ENCODE measurements around the gene DDC.
"Not testable (repeated sequence)": the region's sequence is repeated elsewhere in the genome, so short reads cannot be mapped to it uniquely, and the experiment has no call there.

DDC gene

GRCh38 chr7:50555594-50556140 is 9.5 kb downstream of the DDC start:
- no peak overlapping the region for H3K27ac ChIP-seq (ENCODE audit: low read depth, low read length, severe bottlenecking)
- H3K36me3 ChIP-seq (ENCODE audit: control insufficient read depth, insufficient read depth, low read length), result no peaks in the 10 kb centered on the region
- no peaks in the 10 kb centered on the region for H3K4me1 ChIP-seq (ENCODE audit: control insufficient read depth, insufficient read depth, low read length, poor library complexity, severe bottlenecking)
- 94 to 95% methylated on average over 8 to 9 of the region's 9 CpGs for WGBS, 2 experiments (ENCODE audit: insufficient coverage in 2 of 2)
- H3K4me3 ChIP-seq (ENCODE audit: extremely low read depth, insufficient read depth, low read length, poor library complexity, severe bottlenecking), result no peak overlapping the region
- H3K9me3 ChIP-seq (ENCODE audit: control insufficient read depth, low read length), result no peaks in the 10 kb centered on the region

GRCh38 chr7:50554431-50555322 is 10.5 kb downstream of the DDC start:
- 83 to 92% methylated on average over 7 to 11 of the region's 14 CpGs for WGBS, 2 experiments (ENCODE audit: insufficient coverage in 2 of 2)
- Histone ChIP-seq H3K36me3 (ENCODE audit: control insufficient read depth, insufficient read depth, low read length) (no peaks in the 10 kb centered on the region), H3K4me1 (ENCODE audit: control insufficient read depth, insufficient read depth, low read length, poor library complexity, severe bottlenecking) (no peaks in the 10 kb centered on the region), H3K9me3 (ENCODE audit: control insufficient read depth, low read length) (no peaks in the 10 kb centered on the region), H3K27ac (ENCODE audit: low read depth, low read length, severe bottlenecking) (no peak overlapping the region), H3K4me3 (ENCODE audit: extremely low read depth, insufficient read depth, low read length, poor library complexity, severe bottlenecking) (no peak overlapping the region)

DNA sequence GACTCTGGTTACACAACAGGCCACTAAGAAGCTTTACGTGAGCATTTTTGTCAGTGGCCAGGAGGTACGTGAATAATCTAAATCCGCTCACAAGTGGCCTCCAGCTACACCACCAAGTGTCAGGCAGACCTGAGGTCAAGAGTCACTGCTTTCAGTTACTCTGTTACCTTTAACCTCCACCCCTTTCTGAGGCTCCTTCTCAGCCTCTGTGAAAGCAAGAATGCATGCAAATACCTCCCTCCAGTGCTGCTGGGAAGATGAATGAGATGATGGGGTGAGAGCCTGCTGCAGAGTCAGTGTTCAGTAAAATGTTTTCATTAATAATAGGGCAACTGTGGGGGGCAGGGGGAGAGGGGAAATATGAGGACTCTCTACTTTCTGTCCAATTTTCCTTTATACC is 11.2 kb downstream of the DDC start:
- 40 to 56% methylated on average over 2 to 3 of the region's 3 CpGs for WGBS, 2 experiments (ENCODE audit: insufficient coverage in 2 of 2)
- Histone ChIP-seq H3K4me3 (ENCODE audit: extremely low read depth, insufficient read depth, low read length, poor library complexity, severe bottlenecking) (no peak overlapping the region), H3K36me3 (ENCODE audit: control insufficient read depth, insufficient read depth, low read length) (no peaks in the 10 kb centered on the region), H3K27ac (ENCODE audit: low read depth, low read length, severe bottlenecking) (no peak overlapping the region), H3K4me1 (ENCODE audit: control insufficient read depth, insufficient read depth, low read length, poor library complexity, severe bottlenecking) (no peaks in the 10 kb centered on the region), H3K9me3 (ENCODE audit: control insufficient read depth, low read length) (no peaks in the 10 kb centered on the region)

DNA sequence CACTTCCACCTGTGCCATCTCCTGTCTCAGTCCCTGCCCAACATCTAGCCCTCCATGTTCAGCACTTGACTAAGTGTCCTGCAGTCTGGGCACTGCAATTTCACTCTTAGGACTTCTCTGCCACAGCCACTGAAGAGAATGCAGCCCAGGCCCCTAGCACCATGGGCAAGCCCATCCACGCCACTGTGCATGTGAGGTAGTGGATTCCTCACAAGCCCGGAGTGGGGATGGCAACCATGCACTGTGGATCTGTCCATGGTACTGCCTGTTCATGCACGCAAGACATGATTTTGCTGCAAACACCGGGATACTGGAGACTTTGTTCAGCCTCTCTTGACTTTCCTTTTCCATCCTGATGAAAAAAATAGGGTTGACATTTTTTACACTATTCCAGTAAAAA is 12.3 kb downstream of the DDC start:
- H3K9me3 ChIP-seq (ENCODE audit: control insufficient read depth, low read length), result no peaks in the 10 kb centered on the region
- no peak overlapping the region for H3K4me3 ChIP-seq (ENCODE audit: extremely low read depth, insufficient read depth, low read length, poor library complexity, severe bottlenecking)
- H3K4me1 ChIP-seq (ENCODE audit: control insufficient read depth, insufficient read depth, low read length, poor library complexity, severe bottlenecking), result no peaks in the 10 kb centered on the region
- H3K27ac ChIP-seq (ENCODE audit: low read depth, low read length, severe bottlenecking), result no peak overlapping the region
- H3K36me3 ChIP-seq (ENCODE audit: control insufficient read depth, insufficient read depth, low read length), result no peaks in the 10 kb centered on the region
- WGBS, 2 experiments (ENCODE audit: insufficient coverage in 2 of 2), result 66 to 83% methylated on average over 4 of the region's 4 CpGs

DNA sequence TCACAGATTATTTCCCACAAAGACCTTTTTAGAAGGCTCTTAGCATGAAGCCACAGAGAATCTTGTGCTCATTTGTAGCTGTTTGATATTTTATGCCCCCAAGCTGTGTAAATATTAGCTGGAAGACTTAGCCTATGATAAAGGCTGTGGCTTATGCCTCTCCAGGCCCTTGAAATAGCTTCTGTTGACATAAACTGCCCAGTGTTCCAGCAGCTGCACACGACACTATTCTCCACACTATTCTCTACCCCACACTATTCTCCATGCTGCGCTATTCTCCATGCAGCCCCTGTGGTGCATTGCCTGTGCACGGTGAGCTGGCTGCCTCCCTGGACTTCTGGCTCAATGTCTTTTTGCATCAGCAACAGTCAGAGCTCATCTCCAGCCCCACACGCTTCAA is 13.1 kb downstream of the DDC start:
- H3K9me3 ChIP-seq (ENCODE audit: control insufficient read depth, low read length), result no peaks in the 10 kb centered on the region
- no peak overlapping the region for H3K4me3 ChIP-seq (ENCODE audit: extremely low read depth, insufficient read depth, low read length, poor library complexity, severe bottlenecking)
- H3K27ac ChIP-seq (ENCODE audit: low read depth, low read length, severe bottlenecking), result no peak overlapping the region
- no peaks in the 10 kb centered on the region for H3K36me3 ChIP-seq (ENCODE audit: control insufficient read depth, insufficient read depth, low read length)
- H3K4me1 ChIP-seq (ENCODE audit: control insufficient read depth, insufficient read depth, low read length, poor library complexity, severe bottlenecking), result no peaks in the 10 kb centered on the region
- 67 to 82% methylated on average over 3 to 4 of the region's 4 CpGs for WGBS, 2 experiments (ENCODE audit: insufficient coverage in 2 of 2)

- 92 to 100% methylated on average over 2 of the region's 4 CpGs for WGBS, 2 experiments (ENCODE audit: insufficient coverage in 2 of 2)
- not testable (repeated sequence) for H3K36me3 ChIP-seq (ENCODE audit: control insufficient read depth, insufficient read depth, low read length); H3K4me1 ChIP-seq (ENCODE audit: control insufficient read depth, insufficient read depth, low read length, poor library complexity, severe bottlenecking); H3K4me3 ChIP-seq (ENCODE audit: extremely low read depth, insufficient read depth, low read length, poor library complexity, severe bottlenecking); H3K9me3 ChIP-seq (ENCODE audit: control insufficient read depth, low read length); H3K27ac ChIP-seq (ENCODE audit: low read depth, low read length, severe bottlenecking)
These were observed 19.6 kb downstream of the DDC start for GRCh38 chr7:50545613-50546012.

- no peak overlapping the region for H3K4me3 ChIP-seq (ENCODE audit: extremely low read depth, insufficient read depth, low read length, poor library complexity, severe bottlenecking)
- no peaks in the 10 kb centered on the region for H3K4me1 ChIP-seq (ENCODE audit: control insufficient read depth, insufficient read depth, low read length, poor library complexity, severe bottlenecking)
- H3K9me3 ChIP-seq (ENCODE audit: control insufficient read depth, low read length), result no peaks in the 10 kb centered on the region
- no peaks in the 10 kb centered on the region for H3K36me3 ChIP-seq (ENCODE audit: control insufficient read depth, insufficient read depth, low read length)
- no peak overlapping the region for H3K27ac ChIP-seq (ENCODE audit: low read depth, low read length, severe bottlenecking)
- 70% methylated on average over 4 of the region's 6 CpGs; no CpG with 5 or more reads in 1 of the 2 experiments for WGBS, 2 experiments (ENCODE audit: insufficient coverage in 2 of 2)
These were observed 20.2 kb downstream of the DDC start for GRCh38 chr7:50544992-50545391.

- WGBS, 2 experiments (ENCODE audit: insufficient coverage in 2 of 2), result 91% methylated on average over 16 to 18 of the region's 18 CpGs
- Histone ChIP-seq H3K27ac (ENCODE audit: low read depth, low read length, severe bottlenecking) (no peak overlapping the region), H3K36me3 (ENCODE audit: control insufficient read depth, insufficient read depth, low read length) (no peaks in the 10 kb centered on the region), H3K9me3 (ENCODE audit: control insufficient read depth, low read length) (no peaks in the 10 kb centered on the region), H3K4me3 (ENCODE audit: extremely low read depth, insufficient read depth, low read length, poor library complexity, severe bottlenecking) (no peak overlapping the region), H3K4me1 (ENCODE audit: control insufficient read depth, insufficient read depth, low read length, poor library complexity, severe bottlenecking) (no peaks in the 10 kb centered on the region)
These were observed 21.3 kb downstream of the DDC start for GRCh38 chr7:50543776-50544442.

DNA sequence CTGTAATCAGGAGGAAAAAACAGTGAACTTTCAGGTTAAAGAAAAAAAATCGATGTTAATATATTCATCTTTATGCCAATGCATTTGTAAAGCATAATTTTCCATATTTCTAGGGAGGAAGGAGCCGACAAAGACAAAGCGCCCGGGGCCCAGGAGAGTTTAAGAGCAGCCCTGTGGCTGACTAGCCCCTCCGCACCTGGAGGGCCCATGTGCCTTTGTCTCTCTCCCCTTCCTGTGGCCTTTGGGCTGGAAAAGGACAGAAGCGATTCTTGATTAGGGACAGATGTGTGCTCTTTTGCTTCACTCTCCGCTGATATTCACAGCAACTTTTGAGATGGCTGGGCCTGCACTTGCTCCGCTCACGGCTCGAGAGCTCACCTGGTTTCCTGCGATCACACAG is 23.1 kb downstream of the DDC start:
- no peaks in the 10 kb centered on the region for H3K36me3 ChIP-seq (ENCODE audit: control insufficient read depth, insufficient read depth, low read length)
- 92 to 93% methylated on average over 6 to 8 of the region's 11 CpGs for WGBS, 2 experiments (ENCODE audit: insufficient coverage in 2 of 2)
- H3K27ac ChIP-seq (ENCODE audit: low read depth, low read length, severe bottlenecking), result no peak overlapping the region
- H3K4me3 ChIP-seq (ENCODE audit: extremely low read depth, insufficient read depth, low read length, poor library complexity, severe bottlenecking), result no peak overlapping the region
- no peaks in the 10 kb centered on the region for H3K4me1 ChIP-seq (ENCODE audit: control insufficient read depth, insufficient read depth, low read length, poor library complexity, severe bottlenecking)
- no peaks in the 10 kb centered on the region for H3K9me3 ChIP-seq (ENCODE audit: control insufficient read depth, low read length)

- 89 to 93% methylated on average over 7 to 9 of the region's 9 CpGs for WGBS, 2 experiments (ENCODE audit: insufficient coverage in 2 of 2)
- Histone ChIP-seq H3K36me3 (ENCODE audit: control insufficient read depth, insufficient read depth, low read length) (no peaks in the 10 kb centered on the region), H3K4me3 (ENCODE audit: extremely low read depth, insufficient read depth, low read length, poor library complexity, severe bottlenecking) (no peak overlapping the region), H3K9me3 (ENCODE audit: control insufficient read depth, low read length) (no peaks in the 10 kb centered on the region), H3K27ac (ENCODE audit: low read depth, low read length, severe bottlenecking) (no peak overlapping the region), H3K4me1 (ENCODE audit: control insufficient read depth, insufficient read depth, low read length, poor library complexity, severe bottlenecking) (peaks cover 2% of the 10 kb centered on the region)
These were observed 24.2 kb downstream of the DDC start for GRCh38 chr7:50540785-50541579.
